HepG2 (cell line): ENCODE measurements around the gene CES3. TPM values are rescaled to one million over a fixed set of nuclear protein-coding genes. Genes with fewer than 3 reads are reported as not detected.

Experiments used
- ATAC-seq: fragments of 200-7000 bp; cut with Tn5 transposase; 3 replicates; pipeline ENCODE4 v1.9.1; 2020; ENCODE audit warnings: mild to moderate bottlenecking, moderate library complexity
- BruUV-seq: library from RNA; stranded (reverse); fragments of 400-500 nt; replicated peaks from 2 replicates; lab custom pipeline; 2021; lab: Mats Ljungman, UMichigan
- CTCF ChIA-PET: fragments of 300-600 bp; formaldehyde crosslinking; extraction: SDS; loops from one replicate; lab custom pipeline; 2021; ENCODE audit warnings: low total read pairs, inconsistent platforms, low intra/inter-chr PET ratio; lab: Yijun Ruan, JAX
- POLR2A ChIA-PET: fragments of 350-600 bp; sonication (Branson Sonifier 250); formaldehyde crosslinking; loops from one replicate; lab custom pipeline; 2020; ENCODE audit warnings: antibody characterized with exemption, inconsistent platforms; lab: Yijun Ruan, JAX
- DNase-seq: peaks from one replicate; pipeline ENCODE4 v3.0.0-alpha.2; 2015; ENCODE audit warnings: low spot score
- FAIRE-seq: peaks from 3 replicates; lab custom pipeline; 2011; peaks lifted over from hg19 to GRCh38; lab: Jason Lieb, UNC
- H2AFZ ChIP-seq: one replicate; pipeline ENCODE4 v1.6.1; 2011; ENCODE audit warnings: low read length, inconsistent platforms
- H3K27ac ChIP-seq: fragments of 300-600 bp; 3 replicates; pipeline ENCODE4 v1.8.0; 2011; ENCODE audit warnings: mixed run types, mild to moderate bottlenecking, mixed read lengths, low read length, inconsistent platforms; ENCODE audit not compliant: insufficient read depth; ENCODE audit errors: extremely low read length
- H3K27me3 ChIP-seq, 2 experiments: fragments of 200-600 bp in 1 of 2; 2 replicates in 1 of 2; 3 replicates in 1 of 2; pipeline versions ENCODE4 v1.6.0 to v1.8.0; 2011; ENCODE audit warnings: low read length in 2 of 2, mild to moderate bottlenecking in 2 of 2, moderate library complexity in 2 of 2, inconsistent platforms in 1 of 2; ENCODE audit not compliant: insufficient read depth in 2 of 2, control insufficient read depth in 1 of 2
- H3K36me3 ChIP-seq, 2 experiments: fragments of 200-600 bp in 1 of 2; replicated peaks in 1 of 2; 2 replicates in 1 of 2; 3 replicates in 1 of 2; pipeline versions ENCODE4 v1.5.1 to v1.8.0; 2011; ENCODE audit warnings: low read length in 2 of 2, inconsistent platforms in 1 of 2; ENCODE audit not compliant: insufficient read depth in 2 of 2, control insufficient read depth in 1 of 2
- H3K4me1 ChIP-seq: 2 replicates; pipeline ENCODE4 v1.5.1; 2012; ENCODE audit warnings: low read length, inconsistent platforms; ENCODE audit not compliant: insufficient read depth
- H3K4me2 ChIP-seq: 2 replicates; pipeline ENCODE4 v1.6.0; 2011; ENCODE audit warnings: low read depth, low read length, inconsistent platforms
- H3K4me3 ChIP-seq, 3 experiments: fragments of 200-600 bp in 1 of 3; sonication (generic), shearing (Covaris generic) in 1 of 3; replicated peaks in 1 of 3; 2 replicates each; pipeline ENCODE4 v1.5.1; 2011 to 2016; ENCODE audit warnings: low read length in 3 of 3, inconsistent platforms in 2 of 3, low read depth in 2 of 3, mild to moderate bottlenecking in 2 of 3, control low read depth in 1 of 3, mixed read lengths in 1 of 3; ENCODE audit not compliant: insufficient read depth in 1 of 3
- H3K79me2 ChIP-seq: one replicate; pipeline ENCODE4 v1.6.1; 2011; ENCODE audit warnings: low read length, inconsistent platforms; ENCODE audit not compliant: insufficient read depth
- H3K9ac ChIP-seq: 2 replicates; pipeline ENCODE4 v1.6.0; 2011; ENCODE audit warnings: mild to moderate bottlenecking, low read depth, low read length, inconsistent platforms; ENCODE audit not compliant: insufficient read depth
- H3K9me3 ChIP-seq: 2 replicates; pipeline ENCODE4 v1.5.1; 2012; ENCODE audit warnings: mild to moderate bottlenecking, low read length
- H4K20me1 ChIP-seq: 2 replicates; pipeline ENCODE4 v1.6.0; 2011; ENCODE audit warnings: inconsistent platforms, mild to moderate bottlenecking, low read length, moderate library complexity; ENCODE audit not compliant: insufficient read depth
- AHR ChIP-seq: IDR thresholded peaks from 2 replicates; pipeline ENCODE4 v1.6.1; 2018; ENCODE audit warnings: missing genetic modification reagents, missing compliant biosample characterization
- ATRX ChIP-seq: sonication (generic); formaldehyde crosslinking; IDR thresholded peaks from 2 replicates; pipeline ENCODE4 v1.4.0; 2020; ENCODE audit warnings: missing genetic modification reagents, borderline replicate concordance
- DNMT3B ChIP-seq: conservative IDR thresholded peaks from 2 replicates; pipeline ENCODE4 v1.6.1; 2016; ENCODE audit warnings: missing biosample characterization, control low read depth
- DR1 ChIP-seq: sonication (generic); formaldehyde crosslinking; IDR thresholded peaks from 2 replicates; pipeline ENCODE4 v1.8.0; 2021; ENCODE audit warnings: mild to moderate bottlenecking, missing genetic modification reagents, inconsistent platforms
- HNF4G ChIP-seq, 2 experiments: sonication (generic) in 1 of 2; formaldehyde crosslinking in 1 of 2; IDR thresholded peaks; 2 replicates each; pipeline versions ENCODE4 v1.4.0 to v1.6.1; 2011 to 2020; ENCODE audit warnings: borderline replicate concordance in 2 of 2, low read depth in 2 of 2, mild to moderate bottlenecking in 2 of 2, low read length in 1 of 2, missing genetic modification reagents in 1 of 2, moderate library complexity in 1 of 2
- NFKB2 ChIP-seq: sonication (generic); formaldehyde crosslinking; IDR thresholded peaks from 2 replicates; pipeline ENCODE4 v1.4.0; 2020; ENCODE audit warnings: missing genetic modification reagents, borderline replicate concordance
- RBM39 ChIP-seq: fragments of 200-400 bp; formaldehyde crosslinking; IDR thresholded peaks from one replicate; pipeline ENCODE4 v1.6.1; 2018; ENCODE audit warnings: antibody characterized with exemption, mild to moderate bottlenecking, low read depth, low read length; ENCODE audit not compliant: poor library complexity, severe bottlenecking
- SAP130 ChIP-seq: IDR thresholded peaks from 2 replicates; pipeline ENCODE4 v1.6.1; 2016; ENCODE audit warnings: low read depth
- SP5 ChIP-seq: IDR thresholded peaks from 2 replicates; pipeline ENCODE4 v1.6.1; 2016; ENCODE audit warnings: low read depth, borderline replicate concordance
- ZFX ChIP-seq: sonication (generic); formaldehyde crosslinking; IDR thresholded peaks from 2 replicates; pipeline ENCODE4 v1.4.0; 2020; ENCODE audit warnings: mild to moderate bottlenecking, low read depth, missing genetic modification reagents, moderate library complexity
- ZNF382 ChIP-seq: sonication (generic); formaldehyde crosslinking; IDR thresholded peaks from 2 replicates; pipeline ENCODE4 v1.5.0; 2020; ENCODE audit warnings: missing genetic modification reagents, mild to moderate bottlenecking, borderline replicate concordance
- ZNF597 ChIP-seq: sonication (generic); formaldehyde crosslinking; IDR thresholded peaks from 2 replicates; pipeline ENCODE4 v1.5.0; 2020; ENCODE audit warnings: missing genetic modification reagents
- ZNF619 ChIP-seq: sonication (generic); formaldehyde crosslinking; IDR thresholded peaks from 2 replicates; pipeline ENCODE4 v1.4.0; 2020; ENCODE audit warnings: mild to moderate bottlenecking, missing genetic modification reagents
- WGBS: methylation state at CpG from one replicate; pipeline ENCODE4 v1.1.6; 2017; ENCODE audit warnings: low lambda C conversion rate; 5-methylcytosine and 5-hydroxymethylcytosine counted together
- in situ Hi-C: cut with HindIII; loops from 2 replicates; pipeline ENCODE4 v1.10.0; 2017; ENCODE audit warnings: low pct_unique_long_range_greater_than_20kb; ENCODE audit not compliant: extremely low pct_ligation_motif_present
- intact Hi-C: fragments of 100-400 bp; cut with micrococcal nuclease; formaldehyde crosslinking; loops from one replicate; pipeline ENCODE4 v1.10.0; 2022; ENCODE audit not compliant: unreplicated experiment
- polyA plus RNA-seq, 8 experiments: library from polyadenylated mRNA; depleted of rRNA in 3 of 8; stranded (reverse) in 7 of 8; unstranded in 1 of 8; fragments of >200 nt; fragmentation: Illumina TruSeq in 4 of 8; extraction: Trizol in 4 of 8; gene quantifications; 2 replicates each; pipeline versions ENCODE4 v1.2.1 to v1.2.3, GENCODE V29; 2011 to 2016; ENCODE audit warnings: low read depth in 4 of 8, missing spikeins in 1 of 8, mixed read lengths in 1 of 8; ENCODE audit not compliant: insufficient read depth in 1 of 8
- total RNA-seq, 5 experiments: library from RNA; depleted of rRNA; stranded (reverse); fragments of >200 nt; fragmentation: Illumina TruSeq; extraction: Trizol; gene quantifications; 2 replicates each; pipeline ENCODE4 v1.2.3, GENCODE V29; 2016; ENCODE audit warnings: low read depth in 1 of 5
- TF ChIP-seq, protein P1 (sequence below): sonication (generic); formaldehyde crosslinking; IDR thresholded peaks from 2 replicates; pipeline ENCODE4 v1.4.0; 2020; ENCODE audit warnings: missing genetic modification reagents
- TF ChIP-seq, protein P2 (sequence below), 2 experiments: sonication (generic) in 1 of 2; formaldehyde crosslinking in 1 of 2; IDR thresholded peaks; 2 replicates each; pipeline versions ENCODE4 v1.4.0 to v1.6.1; 2016 to 2020; ENCODE audit warnings: borderline replicate concordance in 1 of 2, low read depth in 1 of 2, mild to moderate bottlenecking in 1 of 2, missing genetic modification reagents in 1 of 2

CES3 gene
- total and polyA plus RNA-seq, 2 of the 13 experiments (the other 11 are each of a cell fraction or from before 2014, with no cell fraction given): 6.6 to 17.4 TPM

- peaks cover 0 to 4% of the 10 kb centered on the region in 2 experiments; a peak in 2 of 5 replicates for H3K27me3 ChIP-seq
- DNase-seq: no peak
- H3K4me3 ChIP-seq: peak overlapping the region in 1 of 3 experiments; percentile 48; a peak in 1 of 6 replicates
- no peaks in the 10 kb centered on the region for H3K79me2 ChIP-seq
- H3K4me2 ChIP-seq: peak overlapping the region; percentile 64
- no TSS peak for BruUV-seq
- H3K27ac ChIP-seq: no peak overlapping the region
- peaks cover 34% of the 10 kb centered on the region for H3K4me1 ChIP-seq
- H3K36me3 ChIP-seq: no peaks in the 10 kb centered on the region
- intact Hi-C loops (no loop called here), in situ Hi-C loops (no loop called here)
- H2AFZ ChIP-seq: no peak overlapping the region
- peak; percentile 40 for ATAC-seq
- H3K9ac ChIP-seq: no peak overlapping the region
- no peak for FAIRE-seq
- no peaks in the 10 kb centered on the region for H4K20me1 ChIP-seq
- no peaks in the 10 kb centered on the region for H3K9me3 ChIP-seq
- WGBS: 4% methylated on average over 9 of the region's 9 CpGs
- POLR2A ChIA-PET: interaction anchor here (2.3 to 7.3 kb wide), 4 partner anchors 8 to 16 kb away, joined by 10 to 86 read pairs (median 13); partner anchors contain the start of gene CIAO2B
- CTCF ChIA-PET: no interaction called here
- TF ChIP-seq SP5 (CRISPR knock-in tag) (peak; percentile 37; the same call in 1 of the 2 replicates), HNF4G (IDR thresholded peaks at IDR 0.05; ENCODE audit: borderline replicate concordance, low read depth, low read length) (0 out of 2 replicates have a peak, but pooled peaks have one; percentile 38), HNF4G (CRISPR knock-in tag; IDR thresholded peaks at IDR 0.05; ENCODE audit: borderline replicate concordance, low read depth) (peak; percentile 36; the same call in 1 of the 2 replicates), DNMT3B (CRISPR knock-in tag) (no peak), ZNF597 (CRISPR knock-in tag) (no peak), ATRX (no peak), AHR (peak; percentile 66; the same call in 1 of the 2 replicates), ZFX (CRISPR knock-in tag) (peak; percentile 63), ZNF619 (CRISPR knock-in tag) (0 out of 2 replicates have a peak, but pooled peaks have one; percentile 13), SAP130 (CRISPR knock-in tag) (peak; percentile 25; the same call in 1 of the 2 replicates), ZNF382 (CRISPR knock-in tag) (no peak), RBM39 (peak; percentile 20), NFKB2 (CRISPR knock-in tag) (peak; percentile 48; the same call in 1 of the 2 replicates), DR1 (CRISPR knock-in tag) (peak; percentile 23; the same call in 1 of the 2 replicates)
- TF ChIP-seq, protein P1, sequence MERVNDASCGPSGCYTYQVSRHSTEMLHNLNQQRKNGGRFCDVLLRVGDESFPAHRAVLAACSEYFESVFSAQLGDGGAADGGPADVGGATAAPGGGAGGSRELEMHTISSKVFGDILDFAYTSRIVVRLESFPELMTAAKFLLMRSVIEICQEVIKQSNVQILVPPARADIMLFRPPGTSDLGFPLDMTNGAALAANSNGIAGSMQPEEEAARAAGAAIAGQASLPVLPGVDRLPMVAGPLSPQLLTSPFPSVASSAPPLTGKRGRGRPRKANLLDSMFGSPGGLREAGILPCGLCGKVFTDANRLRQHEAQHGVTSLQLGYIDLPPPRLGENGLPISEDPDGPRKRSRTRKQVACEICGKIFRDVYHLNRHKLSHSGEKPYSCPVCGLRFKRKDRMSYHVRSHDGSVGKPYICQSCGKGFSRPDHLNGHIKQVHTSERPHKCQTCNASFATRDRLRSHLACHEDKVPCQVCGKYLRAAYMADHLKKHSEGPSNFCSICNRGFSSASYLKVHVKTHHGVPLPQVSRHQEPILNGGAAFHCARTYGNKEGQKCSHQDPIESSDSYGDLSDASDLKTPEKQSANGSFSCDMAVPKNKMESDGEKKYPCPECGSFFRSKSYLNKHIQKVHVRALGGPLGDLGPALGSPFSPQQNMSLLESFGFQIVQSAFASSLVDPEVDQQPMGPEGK (CRISPR knock-in tag): peak; percentile 50; the same call in 1 of the 2 replicates
- TF ChIP-seq, protein P2, sequence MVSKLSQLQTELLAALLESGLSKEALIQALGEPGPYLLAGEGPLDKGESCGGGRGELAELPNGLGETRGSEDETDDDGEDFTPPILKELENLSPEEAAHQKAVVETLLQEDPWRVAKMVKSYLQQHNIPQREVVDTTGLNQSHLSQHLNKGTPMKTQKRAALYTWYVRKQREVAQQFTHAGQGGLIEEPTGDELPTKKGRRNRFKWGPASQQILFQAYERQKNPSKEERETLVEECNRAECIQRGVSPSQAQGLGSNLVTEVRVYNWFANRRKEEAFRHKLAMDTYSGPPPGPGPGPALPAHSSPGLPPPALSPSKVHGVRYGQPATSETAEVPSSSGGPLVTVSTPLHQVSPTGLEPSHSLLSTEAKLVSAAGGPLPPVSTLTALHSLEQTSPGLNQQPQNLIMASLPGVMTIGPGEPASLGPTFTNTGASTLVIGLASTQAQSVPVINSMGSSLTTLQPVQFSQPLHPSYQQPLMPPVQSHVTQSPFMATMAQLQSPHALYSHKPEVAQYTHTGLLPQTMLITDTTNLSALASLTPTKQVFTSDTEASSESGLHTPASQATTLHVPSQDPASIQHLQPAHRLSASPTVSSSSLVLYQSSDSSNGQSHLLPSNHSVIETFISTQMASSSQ (IDR thresholded peaks at IDR 0.05; ENCODE audit: low read depth): no peak
- TF ChIP-seq, protein P2 (CRISPR knock-in tag; IDR thresholded peaks at IDR 0.05; ENCODE audit: borderline replicate concordance): no peak
Measured at GRCh38 chr16:66917741-66918140, 43.3 kb upstream of the CES3 start.
